ENCODE measurements around the gene KDM5C. TPM values are rescaled to one million over a fixed set of nuclear protein-coding genes. Genes with fewer than 3 reads are reported as not detected.

Gene KDM5C
- total and polyA plus RNA-seq, 2 of the 4 experiments (the other 2 are of a cell fraction), result 75.4 to 84.6 TPM

GRCh38 chrX:53211391-53211978 is 13.5 kb downstream of the KDM5C start:
- H2AK5ac ChIP-seq (ENCODE audit: low read depth, low read length), result no peak overlapping the region
- H2AFZ ChIP-seq (replicated peaks; ENCODE audit: low read length, poor library complexity), result no peak overlapping the region
- H3K9me3 ChIP-seq (ENCODE audit: control insufficient read depth, insufficient read depth, low read length), result no peaks in the 10 kb centered on the region
- dilution Hi-C loops (cut with HindIII; ENCODE audit: low sequenced_read_pairs, unreplicated experiment), result no loop called here
- ChIA-PET CTCF (no interaction called here), POLR2A (ENCODE audit: unreplicated experiment) (no interaction called here)
- no peak overlapping the region for H4K91ac ChIP-seq (ENCODE audit: insufficient read depth, low read depth, low read length)
- H3K79me1 ChIP-seq (ENCODE audit: low read depth in 1 of 2, low read length in 2 of 2), result peaks cover 8 to 23% of the 10 kb centered on the region in 2 experiments; a peak in 3 of 4 replicates
- 67% methylated on average over 1 of the region's 9 CpGs; no CpG with 5 or more reads in 1 of the 2 experiments for WGBS, 2 experiments (ENCODE audit: extremely low coverage in 2 of 2, insufficient read length in 1 of 2)
- no peaks in the 10 kb centered on the region for H3K27me3 ChIP-seq (ENCODE audit: control insufficient read depth, insufficient read depth, low read length)
- intact Hi-C loops (cut with micrococcal nuclease), result no loop called here
- H3K4me1 ChIP-seq (ENCODE audit: control insufficient read depth, insufficient read depth, low read length), result no peaks in the 10 kb centered on the region
- no peak overlapping the region; the same call in 1 of the 2 replicates for H3K4ac ChIP-seq (ENCODE audit: low read depth, low read length)
- no peak overlapping the region for H3K4me2 ChIP-seq (ENCODE audit: low read depth, low read length)
- DNase-seq (peak; percentile 61), ATAC-seq (ENCODE audit: low read depth) (no peak; the same call in 1 of the 2 replicates)
- no peak overlapping the region for H3K4me3 ChIP-seq (ENCODE audit: insufficient read depth, low read depth, low read length)
- H2BK15ac ChIP-seq (ENCODE audit: low read depth, low read length), result no peak overlapping the region
- no peak overlapping the region for H2BK120ac ChIP-seq (ENCODE audit: low read depth, low read length)
- H3K56ac ChIP-seq (ENCODE audit: extremely low read depth, insufficient read depth, low read length), result no peak overlapping the region
- H3K23ac ChIP-seq (ENCODE audit: low read depth, low read length), result no peak overlapping the region
- H3K27ac ChIP-seq (ENCODE audit: insufficient read depth, low read length), result no peak overlapping the region
- no peak overlapping the region for H4K8ac ChIP-seq (ENCODE audit: low read depth in 2 of 2, low read length in 2 of 2)
- peaks cover 15% of the 10 kb centered on the region; the same call in 1 of the 2 replicates for H3K9me1 ChIP-seq (ENCODE audit: insufficient read depth, low read length)
- no peak overlapping the region for H4K5ac ChIP-seq (ENCODE audit: low read depth, low read length)
- no peak for TF ChIP-seq RCOR1 (IDR thresholded peaks at IDR 0.05; ENCODE audit: insufficient replicate concordance, low read length)
- peak overlapping the region; percentile 7 for H2BK5ac ChIP-seq (ENCODE audit: low read depth, low read length, poor library complexity, severe bottlenecking)
- H2BK20ac ChIP-seq (ENCODE audit: low read depth, low read length), result no peak overlapping the region
- H3K18ac ChIP-seq (ENCODE audit: low read depth, low read length), result no peak overlapping the region
- H2AK9ac ChIP-seq (replicated peaks; ENCODE audit: low read depth, low read length, poor library complexity), result no peak overlapping the region
- peaks cover 26% of the 10 kb centered on the region for H4K20me1 ChIP-seq (ENCODE audit: insufficient read depth, low read length)
- BruUV-seq (replicated peaks), result no TSS peak
- H3K36me3 ChIP-seq (ENCODE audit: control insufficient read depth, insufficient read depth, low read length), result peaks cover 68% of the 10 kb centered on the region
- no peak overlapping the region for H3K14ac ChIP-seq (replicated peaks; ENCODE audit: low read depth, low read length)
- in situ Hi-C loops (cut with MboI; ENCODE audit: low sequenced_read_pairs), result no loop called here
- no peak overlapping the region for H3K9ac ChIP-seq (ENCODE audit: low read depth, low read length)
